Measurements from ENCODE around the gene AGMO.

The AGMO gene

GRCh38 chr7:15234431-15234830 is 327.4 kb downstream of the AGMO start:
- no peak for DNase-seq (ENCODE audit: low read depth in 2 of 2)

DNA sequence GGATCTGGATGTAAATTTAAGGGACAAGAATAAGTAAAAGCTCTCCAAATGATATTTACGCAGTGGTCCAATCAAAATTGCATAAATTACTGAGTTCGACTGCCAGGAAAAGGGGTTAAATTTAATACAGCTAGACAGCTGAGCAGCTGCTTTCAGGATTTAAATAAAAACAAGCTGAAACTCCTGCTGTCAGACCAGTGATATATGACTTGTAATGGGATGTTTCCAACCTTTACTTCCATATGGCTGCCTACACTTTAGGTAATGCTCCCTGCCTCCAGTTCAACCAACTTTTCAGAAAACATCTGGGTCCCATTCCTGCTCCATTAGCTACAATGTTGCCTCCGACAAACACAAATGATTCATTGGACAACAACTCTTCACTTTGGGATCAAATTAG is 333.0 kb downstream of the AGMO start:
- no peak for DNase-seq (ENCODE audit: low read depth in 2 of 2)

DNA sequence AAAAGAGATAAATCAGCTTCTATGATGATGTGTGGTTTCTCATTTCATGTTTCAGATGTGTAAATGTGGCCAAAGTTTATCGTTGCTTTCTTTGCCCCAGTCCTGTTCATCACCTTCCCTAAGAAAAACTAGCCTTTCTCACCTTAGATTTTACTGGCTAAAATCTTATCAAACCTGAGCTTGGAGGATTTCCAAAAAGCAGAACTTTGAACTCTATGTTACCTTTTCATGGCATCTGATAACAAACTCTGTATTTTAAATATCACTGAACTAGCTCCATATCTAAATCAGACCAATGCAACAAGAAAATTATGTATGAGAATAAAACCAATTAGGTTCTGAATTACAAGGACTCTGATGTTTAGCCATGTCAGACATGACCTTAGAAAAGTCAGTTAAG is 335.8 kb downstream of the AGMO start:
- no peak for DNase-seq (ENCODE audit: low read depth in 2 of 2)

DNA sequence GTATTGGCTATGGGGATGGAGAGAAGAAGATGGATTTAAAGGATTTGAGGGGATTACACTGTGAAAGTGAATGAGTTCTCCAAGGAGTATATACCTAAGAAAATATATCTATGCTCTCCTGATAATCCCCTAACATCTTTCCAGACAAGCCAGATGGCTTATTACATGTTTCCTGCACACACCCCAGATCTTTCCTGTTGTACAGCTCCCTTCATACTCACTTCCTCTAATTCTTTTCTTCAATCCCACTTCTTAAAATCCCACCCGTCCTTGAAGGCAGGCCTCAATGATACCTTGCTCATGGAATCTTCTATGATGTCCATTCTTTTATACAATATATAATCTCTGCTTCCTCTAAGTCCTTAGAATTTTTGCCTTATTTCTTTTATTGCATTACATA is 342.1 kb downstream of the AGMO start:
- DNase-seq (ENCODE audit: low read depth in 2 of 2) = no peak

DNA sequence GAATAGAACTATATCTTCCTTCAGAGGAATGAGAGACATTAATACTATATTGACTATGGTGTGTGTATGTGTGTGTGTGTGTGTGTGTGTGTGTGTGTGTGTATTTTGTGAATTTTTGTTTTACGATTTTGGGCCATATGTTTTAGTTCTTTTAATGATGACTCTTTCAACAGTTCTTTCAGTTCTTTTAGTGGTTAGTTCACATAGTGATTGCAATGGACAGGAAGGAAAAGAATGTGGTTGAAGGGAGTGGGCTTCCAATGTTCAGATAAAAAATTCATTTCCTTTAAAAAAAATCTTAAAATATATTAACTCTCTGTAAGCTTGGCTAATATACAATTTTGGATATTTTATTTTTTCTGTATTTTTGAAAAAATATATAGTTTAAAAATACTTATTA is 343.6 kb downstream of the AGMO start:
- no peak for DNase-seq (ENCODE audit: low read depth in 2 of 2)

- no peak for DNase-seq (ENCODE audit: low read depth in 2 of 2)
Measured at GRCh38 chr7:15215616-15216015, 346.2 kb downstream of the AGMO start.

DNA sequence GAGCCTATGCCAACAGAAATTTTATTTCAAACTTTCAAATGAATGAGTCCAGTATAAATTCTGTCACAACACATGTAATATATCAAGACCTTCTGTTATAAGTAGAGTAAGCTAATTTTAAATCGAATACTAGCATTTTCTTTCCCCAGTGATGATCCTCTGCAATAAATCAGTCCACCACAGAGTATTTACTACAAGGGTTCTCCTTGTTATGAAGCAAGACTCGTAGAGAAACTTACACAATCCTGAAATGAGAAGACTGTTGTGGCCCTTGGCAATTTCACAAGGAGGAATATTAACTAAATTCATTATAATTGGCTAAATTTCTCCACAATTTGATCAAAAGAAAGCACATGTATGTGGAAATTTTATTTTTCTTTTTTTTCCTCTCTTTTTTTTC is 346.8 kb downstream of the AGMO start:
- DNase-seq (ENCODE audit: low read depth in 2 of 2) = no peak

DNA sequence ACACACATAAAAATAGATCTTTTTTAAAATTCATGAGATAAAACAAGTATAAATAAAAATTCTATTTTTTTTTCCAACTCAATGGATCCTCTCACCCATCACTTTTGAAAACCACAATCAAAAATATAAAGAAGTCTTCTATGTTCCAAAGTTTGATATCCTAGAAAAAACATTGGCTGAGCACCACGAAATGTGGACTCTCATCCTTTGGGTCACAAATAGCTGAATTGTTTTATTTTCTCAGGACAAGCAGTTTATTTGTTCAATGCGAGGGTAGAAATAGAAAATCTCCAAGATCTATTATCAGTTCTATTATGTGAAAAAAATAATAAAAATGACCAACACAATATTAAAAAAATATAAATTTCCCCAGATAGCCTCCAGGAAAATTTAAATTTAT is 348.7 kb downstream of the AGMO start:
- DNase-seq (ENCODE audit: low read depth in 2 of 2) = no peak

GRCh38 chr7:15209429-15209828 is 352.4 kb downstream of the AGMO start:
- no peak for DNase-seq (ENCODE audit: low read depth in 2 of 2)

DNA sequence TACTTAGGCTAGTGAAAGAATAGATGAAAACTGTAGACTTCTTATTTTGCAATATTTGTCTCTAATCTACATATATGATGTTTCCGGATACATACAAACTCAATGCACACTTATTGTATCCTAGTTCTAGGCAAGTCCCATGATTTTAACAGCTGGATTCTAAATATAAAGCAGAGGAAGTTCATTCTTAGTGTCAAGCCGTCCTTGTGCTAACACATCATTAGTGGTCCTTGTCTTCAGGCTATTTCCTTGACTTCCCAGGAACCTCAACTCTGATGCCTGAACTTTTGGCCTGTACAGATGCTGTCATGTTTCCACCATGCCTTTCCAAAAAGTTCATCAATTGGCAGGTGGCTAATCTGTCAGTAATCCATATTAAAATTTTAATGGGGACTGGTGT is 357.4 kb downstream of the AGMO start:
- no peak for DNase-seq (ENCODE audit: low read depth in 2 of 2)

DNA sequence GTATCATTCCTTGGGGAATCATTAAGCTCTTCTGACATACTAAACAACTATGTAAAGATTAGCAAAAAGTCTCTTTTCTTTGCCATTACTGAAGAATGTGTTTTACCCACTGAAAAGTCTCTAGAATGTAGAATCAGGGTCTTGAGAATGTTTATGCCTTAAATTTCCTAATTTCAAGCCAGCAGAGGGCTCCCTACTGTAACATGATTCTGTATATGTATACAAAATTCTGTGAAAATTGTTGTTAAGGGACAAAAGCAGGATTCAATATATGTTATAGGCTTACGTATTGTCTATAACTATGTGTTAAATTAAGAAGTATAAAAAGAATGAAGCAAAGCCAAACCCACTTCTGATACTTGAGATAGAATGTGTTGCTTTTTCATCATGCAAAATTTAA is 362.3 kb downstream of the AGMO start:
- no peak for DNase-seq (ENCODE audit: low read depth in 2 of 2)

GRCh38 chr7:15197042-15197977 is 364.5 kb downstream of the AGMO start:
- DNase-seq (ENCODE audit: low read depth in 2 of 2) = no peak

GRCh38 chr7:15178065-15178464 is 383.8 kb downstream of the AGMO start:
- DNase-seq (ENCODE audit: low read depth in 2 of 2) = no peak

GRCh38 chr7:15176089-15176488 is 385.7 kb downstream of the AGMO start:
- no peak for DNase-seq (ENCODE audit: low read depth in 2 of 2)

DNA sequence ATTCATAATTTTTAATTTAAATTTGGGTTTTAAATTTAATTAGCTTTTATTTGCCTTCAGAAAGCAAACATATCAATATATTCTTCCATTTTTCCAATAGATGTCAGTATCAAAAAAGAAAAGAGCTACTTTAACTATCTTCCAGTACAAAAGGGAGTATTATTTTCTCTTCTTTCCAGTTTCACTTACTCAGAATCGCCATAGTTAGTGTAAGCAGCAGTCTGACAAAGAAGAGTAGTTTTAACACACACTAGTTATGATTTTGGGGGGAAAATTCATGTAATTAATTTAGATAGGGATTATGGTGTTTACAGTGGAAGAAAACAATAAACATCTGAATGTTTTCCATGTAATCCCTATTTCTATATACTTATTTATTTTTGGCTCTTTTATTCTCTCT is 386.7 kb downstream of the AGMO start:
- DNase-seq (ENCODE audit: low read depth in 2 of 2) = no peak

DNA sequence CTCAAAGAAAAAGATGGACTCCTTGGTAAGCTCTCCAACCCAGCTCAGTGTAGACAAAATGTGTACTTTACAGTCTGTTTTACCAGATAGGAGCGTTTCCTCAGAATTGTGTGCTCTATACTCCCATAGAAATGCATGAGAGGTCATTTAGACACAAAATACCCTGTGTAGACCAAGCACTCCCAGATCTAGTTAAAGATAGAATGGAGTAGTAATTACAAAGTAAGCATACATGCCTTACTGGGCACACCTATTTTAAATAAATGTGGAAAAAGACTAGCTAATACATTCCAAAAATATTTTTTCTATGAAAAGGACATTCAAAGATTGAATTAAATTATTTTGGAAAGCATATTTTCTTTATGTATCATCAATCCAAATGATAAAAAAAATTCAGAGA is 387.3 kb downstream of the AGMO start:
- no peak for DNase-seq (ENCODE audit: low read depth in 2 of 2)

- no peak for DNase-seq (ENCODE audit: low read depth in 2 of 2)
Measured at GRCh38 chr7:15168489-15168888, 393.3 kb downstream of the AGMO start.

- no peak for DNase-seq (ENCODE audit: low read depth in 2 of 2)
Measured at GRCh38 chr7:15167912-15168311, 393.9 kb downstream of the AGMO start.

GRCh38 chr7:15166620-15167019 is 395.2 kb downstream of the AGMO start:
- no peak for DNase-seq (ENCODE audit: low read depth in 2 of 2)

GRCh38 chr7:15159261-15159660 is 402.6 kb downstream of the AGMO start:
- no peak for DNase-seq (ENCODE audit: low read depth in 2 of 2)

- no peak for DNase-seq (ENCODE audit: low read depth in 2 of 2)
Measured at GRCh38 chr7:15158141-15158810, 403.5 kb downstream of the AGMO start.

Data from stimulated activated CD4-positive, alpha-beta T cell treated with anti-CD3 and anti-CD28 coated beads, Interleukin-12 subunit alpha, Interleukin-12 subunit beta, amount 100 ng/mL, for 24 hours (primary cell).